Measurements from ENCODE around the gene BANK1.
A peak's percentile ranks its signal among the peaks of the same experiment; 100 is the strongest.

Gene BANK1

GRCh38 chr4:101790521-101791181 is at the start of gene BANK1:
BANK1 (plus strand) TSS chr4:101790730; CDS start chr4:101790881, 151 bp downstream.
- peak within 1 kb of the TSS; percentile 75 to 83 (median 81) for H3K4me3 Mint-ChIP-seq
- TF ChIP-seq, protein P1, sequence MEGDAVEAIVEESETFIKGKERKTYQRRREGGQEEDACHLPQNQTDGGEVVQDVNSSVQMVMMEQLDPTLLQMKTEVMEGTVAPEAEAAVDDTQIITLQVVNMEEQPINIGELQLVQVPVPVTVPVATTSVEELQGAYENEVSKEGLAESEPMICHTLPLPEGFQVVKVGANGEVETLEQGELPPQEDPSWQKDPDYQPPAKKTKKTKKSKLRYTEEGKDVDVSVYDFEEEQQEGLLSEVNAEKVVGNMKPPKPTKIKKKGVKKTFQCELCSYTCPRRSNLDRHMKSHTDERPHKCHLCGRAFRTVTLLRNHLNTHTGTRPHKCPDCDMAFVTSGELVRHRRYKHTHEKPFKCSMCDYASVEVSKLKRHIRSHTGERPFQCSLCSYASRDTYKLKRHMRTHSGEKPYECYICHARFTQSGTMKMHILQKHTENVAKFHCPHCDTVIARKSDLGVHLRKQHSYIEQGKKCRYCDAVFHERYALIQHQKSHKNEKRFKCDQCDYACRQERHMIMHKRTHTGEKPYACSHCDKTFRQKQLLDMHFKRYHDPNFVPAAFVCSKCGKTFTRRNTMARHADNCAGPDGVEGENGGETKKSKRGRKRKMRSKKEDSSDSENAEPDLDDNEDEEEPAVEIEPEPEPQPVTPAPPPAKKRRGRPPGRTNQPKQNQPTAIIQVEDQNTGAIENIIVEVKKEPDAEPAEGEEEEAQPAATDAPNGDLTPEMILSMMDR (IDR thresholded peaks at IDR 0.05; ENCODE audit: unreplicated experiment in 3 of 3): peak in 2 of 3 experiments; percentile 32 to 48
- peaks cover 5% of the 10 kb centered on the region for H3K4me1 Mint-ChIP-seq
- peaks cover 20% of the 10 kb centered on the region for H3K27me3 Mint-ChIP-seq (ENCODE audit: low read depth)
- H3K27ac Mint-ChIP-seq: peak within 1 kb of the TSS; percentile 11 to 19 (median 15)
- no peaks in the 10 kb centered on the region for H3K36me3 Mint-ChIP-seq (ENCODE audit: low read depth)
- peaks cover 2% of the 10 kb centered on the region for H3K9me3 Mint-ChIP-seq

DNA sequence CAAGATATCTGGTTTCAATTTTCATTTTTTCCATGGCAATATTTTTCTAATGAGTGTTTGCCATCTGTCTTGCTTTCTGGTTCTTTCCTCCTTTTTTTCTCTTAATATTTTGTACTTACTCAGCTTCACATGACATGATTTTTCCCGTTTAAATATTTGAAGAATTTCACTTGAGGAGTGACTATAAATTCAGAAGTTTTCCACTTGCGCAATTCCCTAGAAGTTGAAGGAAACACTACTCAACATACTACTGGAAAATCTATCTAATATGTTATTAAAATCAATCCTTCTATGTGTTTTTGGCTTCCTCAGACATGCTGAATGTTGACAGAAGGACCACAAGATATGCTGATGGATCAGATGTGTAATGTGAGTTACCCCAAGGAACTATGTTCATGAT is 36.8 kb upstream of the BANK1 start:
- peaks cover 8% of the 10 kb centered on the region for H3K9me3 Mint-ChIP-seq
- no peaks in the 10 kb centered on the region for H3K27me3 Mint-ChIP-seq (ENCODE audit: low read depth)
- no peak overlapping the region for H3K4me3 Mint-ChIP-seq
- H3K4me1 Mint-ChIP-seq: no peaks in the 10 kb centered on the region
- TF ChIP-seq, protein P1 (IDR thresholded peaks at IDR 0.05; ENCODE audit: unreplicated experiment in 3 of 3): no peak
- no peak overlapping the region for H3K27ac Mint-ChIP-seq
- H3K36me3 Mint-ChIP-seq (ENCODE audit: low read depth): no peaks in the 10 kb centered on the region

DNA sequence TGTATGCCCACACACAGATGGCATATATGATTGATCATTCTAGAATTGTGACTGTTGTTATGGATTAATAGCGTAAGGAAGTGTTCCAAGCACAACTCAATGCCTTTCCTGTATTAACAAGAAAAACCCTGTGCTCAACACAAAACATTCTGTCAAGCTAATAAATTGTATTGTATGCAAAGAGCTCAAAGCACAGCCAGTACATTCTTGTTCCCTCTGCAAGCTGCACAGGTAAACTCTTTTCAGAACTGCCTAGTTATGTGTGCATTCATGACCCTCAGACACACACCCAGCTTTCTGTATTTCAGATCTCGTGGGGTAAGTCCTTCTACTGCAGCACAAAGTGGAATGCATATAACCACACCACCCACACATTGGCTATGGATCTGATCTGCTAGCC is 34.3 kb upstream of the BANK1 start:
- TF ChIP-seq, protein P1 (IDR thresholded peaks at IDR 0.05; ENCODE audit: unreplicated experiment in 3 of 3): no peak
- Mint-ChIP-seq H3K4me3 (no peak overlapping the region), H3K27ac (no peak overlapping the region), H3K27me3 (ENCODE audit: low read depth) (peaks cover 3% of the 10 kb centered on the region), H3K9me3 (peaks cover 8% of the 10 kb centered on the region), H3K36me3 (ENCODE audit: low read depth) (no peaks in the 10 kb centered on the region), H3K4me1 (no peaks in the 10 kb centered on the region)

DNA sequence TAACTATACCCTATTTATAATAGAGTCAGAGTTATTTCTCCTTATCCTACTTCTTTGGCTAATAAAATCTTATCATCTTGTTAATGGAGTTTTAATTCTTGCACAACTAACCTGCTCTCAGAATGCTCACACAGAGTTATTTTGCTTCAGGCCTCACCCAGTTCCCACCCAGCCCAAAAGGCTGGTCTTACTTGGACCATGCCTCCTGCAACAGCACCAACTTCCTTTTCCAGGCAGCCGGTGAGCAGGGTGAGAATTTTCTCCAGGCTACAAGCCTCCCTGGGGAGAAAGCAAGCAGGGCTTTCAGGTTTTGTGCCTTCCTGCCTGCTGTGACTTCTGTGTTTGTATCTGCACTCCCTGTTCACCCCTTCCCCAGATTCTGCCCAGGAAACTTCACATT is 29.1 kb upstream of the BANK1 start:
- Mint-ChIP-seq H3K9me3 (peaks cover 1% of the 10 kb centered on the region), H3K36me3 (ENCODE audit: low read depth) (no peaks in the 10 kb centered on the region), H3K4me3 (no peak overlapping the region), H3K4me1 (no peaks in the 10 kb centered on the region), H3K27me3 (ENCODE audit: low read depth) (peaks cover 3% of the 10 kb centered on the region), H3K27ac (no peak overlapping the region)
- TF ChIP-seq, protein P1 (IDR thresholded peaks at IDR 0.05; ENCODE audit: unreplicated experiment in 3 of 3): no peak

DNA sequence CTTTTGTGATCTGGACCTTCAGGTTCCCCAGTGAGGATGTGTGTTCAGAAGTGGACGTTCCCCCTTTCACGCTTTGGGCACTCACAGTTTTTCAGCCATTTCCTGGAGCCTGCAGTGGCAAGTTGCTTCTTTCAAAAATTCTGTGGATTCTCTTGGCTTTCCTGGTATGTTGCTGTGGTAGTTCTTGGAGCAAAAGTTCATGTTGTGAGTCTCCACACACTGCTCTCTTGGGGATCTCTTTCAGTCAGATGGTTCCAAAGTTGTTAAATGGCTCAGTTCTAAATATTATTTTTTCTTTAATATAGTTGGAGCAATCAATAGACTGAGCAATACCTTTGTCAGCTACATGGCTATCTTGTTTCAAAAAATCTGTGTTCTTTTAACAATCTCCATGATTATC is 28.5 kb upstream of the BANK1 start:
- Mint-ChIP-seq H3K4me3 (no peak overlapping the region), H3K9me3 (peaks cover 8% of the 10 kb centered on the region), H3K27ac (no peak overlapping the region), H3K27me3 (ENCODE audit: low read depth) (peaks cover 3% of the 10 kb centered on the region), H3K36me3 (ENCODE audit: low read depth) (no peaks in the 10 kb centered on the region), H3K4me1 (no peaks in the 10 kb centered on the region)
- TF ChIP-seq, protein P1 (IDR thresholded peaks at IDR 0.05; ENCODE audit: unreplicated experiment in 3 of 3): no peak

- Mint-ChIP-seq H3K36me3 (ENCODE audit: low read depth) (no peaks in the 10 kb centered on the region), H3K27me3 (ENCODE audit: low read depth) (peaks cover 3% of the 10 kb centered on the region), H3K9me3 (peaks cover 11% of the 10 kb centered on the region), H3K4me1 (no peaks in the 10 kb centered on the region), H3K27ac (no peak overlapping the region), H3K4me3 (no peak overlapping the region)
- TF ChIP-seq, protein P1 (IDR thresholded peaks at IDR 0.05; ENCODE audit: unreplicated experiment in 3 of 3): no peak
Measured at GRCh38 chr4:101762534-101762933, 28.0 kb upstream of the BANK1 start.

All from nephron (organoid).